Measurements from ENCODE around the gene CCDC50. TPM values are rescaled to one million over a fixed set of nuclear protein-coding genes. Genes with fewer than 3 reads are reported as not detected.

CCDC50 gene
- total RNA-seq, 1 experiment from 2014 or later: 21.0 TPM

DNA sequence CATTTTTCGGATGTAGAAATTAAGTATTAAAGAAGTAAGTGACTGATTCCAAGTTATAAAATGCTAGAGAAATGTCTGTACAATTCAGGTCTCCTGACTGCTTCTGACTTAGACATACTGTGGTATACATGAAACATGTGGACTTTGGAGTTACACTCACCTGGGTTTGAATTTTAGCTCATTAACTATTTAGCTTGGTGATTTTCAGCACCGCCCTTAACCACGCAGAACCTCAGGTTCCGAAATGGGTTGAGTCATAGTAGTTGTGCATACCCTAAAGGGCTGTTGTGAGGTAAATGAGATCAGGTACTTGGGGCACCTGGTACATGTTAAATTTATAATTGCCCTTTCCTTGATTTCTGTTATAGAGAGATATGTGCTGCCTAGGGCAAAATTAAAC, 34.0 kb downstream of the CCDC50 start:
- no peak overlapping the region for H3K23ac ChIP-seq (ENCODE audit: insufficient read length, low read depth, low read length)
- peaks cover 10% of the 10 kb centered on the region for H3K4me1 ChIP-seq (ENCODE audit: insufficient read depth, low read length)
- H2BK20ac ChIP-seq (ENCODE audit: low read depth, low read length, poor library complexity, severe bottlenecking): no peak overlapping the region
- H3K79me1 ChIP-seq (ENCODE audit: insufficient read depth, low read depth, low read length, poor library complexity, severe bottlenecking): no peaks in the 10 kb centered on the region
- H3K4ac ChIP-seq (ENCODE audit: low read depth, low read length): no peak overlapping the region
- no peak overlapping the region for H4K91ac ChIP-seq (ENCODE audit: insufficient read length, low read depth, low read length)
- no peak for TF ChIP-seq CTCF (conservative IDR thresholded peaks at IDR 0.05)
- no peak overlapping the region for H3K27ac ChIP-seq (ENCODE audit: insufficient read length, low read depth, low read length)
- WGBS (ENCODE audit: extremely low coverage, insufficient read length, low lambda C conversion rate): no CpG with 5 or more reads among the region's 4 CpGs
- H3K56ac ChIP-seq (ENCODE audit: insufficient read length, low read depth, low read length): no peak overlapping the region
- peaks cover 47 to 52% of the 10 kb centered on the region in 2 experiments for H3K4me1 Mint-ChIP-seq
- H3K14ac ChIP-seq (ENCODE audit: insufficient read depth, low read length): no peak overlapping the region
- H2BK15ac ChIP-seq (ENCODE audit: low read depth, low read length): no peak overlapping the region
- no peaks in the 10 kb centered on the region for H3K79me2 ChIP-seq (ENCODE audit: insufficient read depth, low read length)
- H2AFZ ChIP-seq (ENCODE audit: low read length): no peak overlapping the region
- H3K9me3 ChIP-seq (ENCODE audit: control insufficient read depth, low read depth, low read length): no peaks in the 10 kb centered on the region
- H3K9me3 Mint-ChIP-seq: no peaks in the 10 kb centered on the region
- H4K8ac ChIP-seq (replicated peaks; ENCODE audit: insufficient read length, low read depth, low read length): no peak overlapping the region
- no peak overlapping the region for H3K18ac ChIP-seq (ENCODE audit: insufficient read length, low read depth, low read length)
- no peak overlapping the region for H3K4me3 Mint-ChIP-seq
- no peak overlapping the region for H3K9ac ChIP-seq (ENCODE audit: extremely low read depth, insufficient read length, low read length)
- H3K4me2 ChIP-seq (ENCODE audit: insufficient read depth, insufficient read length, low read length): no peak overlapping the region
- H3K27me3 ChIP-seq (ENCODE audit: insufficient read depth, low read length): no peaks in the 10 kb centered on the region
- no peak overlapping the region for H2AK5ac ChIP-seq (ENCODE audit: insufficient read length, low read length)
- no peak overlapping the region for H2BK5ac ChIP-seq (ENCODE audit: insufficient read length, low read length)
- H2BK12ac ChIP-seq (ENCODE audit: insufficient read length, low read depth, low read length): no peak overlapping the region
- H4K20me1 ChIP-seq (ENCODE audit: control insufficient read depth, insufficient read depth, insufficient read length): no peaks in the 10 kb centered on the region
- no peak overlapping the region for H4K5ac ChIP-seq (ENCODE audit: insufficient read length, low read depth, low read length)
- DNase-seq: no peak
- H3T11ph ChIP-seq (ENCODE audit: low read length): no peak overlapping the region
- peaks cover 9 to 34% (median 12%) of the 10 kb centered on the region in 3 experiments for H3K36me3 Mint-ChIP-seq (ENCODE audit: insufficient read depth in 1 of 3, low read depth in 3 of 3)
- no peaks in the 10 kb centered on the region for H3K23me2 ChIP-seq (ENCODE audit: insufficient read length, low read depth, low read length, poor library complexity, severe bottlenecking)
- no peaks in the 10 kb centered on the region for H3K27me3 Mint-ChIP-seq (ENCODE audit: low read depth)
- H3K27ac Mint-ChIP-seq: no peak overlapping the region
- H2BK120ac ChIP-seq (ENCODE audit: low read depth, low read length, poor library complexity, severe bottlenecking): no peak overlapping the region

Measured in H9 (cell line).